Vagina (tissue), 2 donors: ENCODE results near the gene CNN3. TPM values are rescaled to one million over a fixed set of nuclear protein-coding genes. Genes with fewer than 3 reads are reported as not detected.

Source experiments
- DNase-seq, 2 donors: peaks; one replicate each; pipeline ENCODE4 v3.0.0-alpha.2; 2017; ENCODE audit errors: extremely low spot score in 2 of 2
- H3K27ac ChIP-seq: fragments of 200-600 bp; sonication (generic); one replicate; pipeline ENCODE4 v1.5.1; 2019
- H3K27me3 ChIP-seq: fragments of 200-600 bp; sonication (generic); one replicate; pipeline ENCODE4 v1.5.1; 2019
- H3K36me3 ChIP-seq, 2 donors: fragments of 200-600 bp; sonication (generic); one replicate each; pipeline ENCODE4 v1.5.1; 2017 to 2019
- H3K4me1 ChIP-seq: fragments of 200-600 bp; sonication (generic); one replicate; pipeline ENCODE4 v1.5.1; 2019
- H3K4me3 ChIP-seq, 2 donors: fragments of 200-600 bp; sonication (generic); 1 replicate in 1 of 2; 2 replicates in 1 of 2; pipeline ENCODE4 v1.5.1; 2016 to 2019
- H3K9me3 ChIP-seq: fragments of 200-600 bp; sonication (generic); one replicate; pipeline ENCODE4 v1.5.1; 2019
- CTCF ChIP-seq, 3 experiments: fragments of 450-650 bp in 2 of 3; fragments of 200-600 bp in 1 of 3; sonication (generic) in 1 of 3; IDR thresholded peaks; one replicate each; pipeline ENCODE4 v1.5.1; 2017 to 2019; ENCODE audit warnings: antibody characterized with exemption in 3 of 3, mild to moderate bottlenecking in 2 of 3, moderate library complexity in 2 of 3
- POLR2A ChIP-seq, 2 donors: fragments of 450-650 bp; IDR thresholded peaks; one replicate each; pipeline ENCODE4 v1.6.1; 2017; ENCODE audit warnings: antibody characterized with exemption in 2 of 2, mild to moderate bottlenecking in 2 of 2, moderate library complexity in 2 of 2
- POLR2AphosphoS5 ChIP-seq, 2 donors: sonication (generic); formaldehyde crosslinking; IDR thresholded peaks; one replicate each; pipeline ENCODE4 v1.9.0; 2017; ENCODE audit warnings: antibody characterized with exemption in 2 of 2, mild to moderate bottlenecking in 2 of 2, low read depth in 1 of 2; ENCODE audit not compliant: insufficient read depth in 1 of 2
- intact Hi-C: fragments of 100-400 bp; cut with DNase I; formaldehyde crosslinking; loops from one replicate; pipeline ENCODE4 v1.15.1; 2023
- total RNA-seq: library from RNA; depleted of rRNA; stranded (reverse); fragments of >200 nt; gene quantifications from one replicate; pipeline ENCODE4 v1.2.3, GENCODE V29; 2016

The CNN3 gene
- total RNA-seq, 1 donor from 2014 or later, result 250 TPM

- H3K27ac ChIP-seq, result no peak overlapping the region
- H3K4me1 ChIP-seq, result peaks cover 44% of the 10 kb centered on the region
- no peak overlapping the region for H3K4me3 ChIP-seq
- H3K9me3 ChIP-seq, result no peaks in the 10 kb centered on the region
- TF ChIP-seq POLR2AphosphoS5 (IDR thresholded peaks at IDR 0.05; ENCODE audit: insufficient read depth in 1 of 2, low read depth in 1 of 2) (no peak), CTCF (IDR thresholded peaks at IDR 0.05) (no peak), POLR2A (IDR thresholded peaks at IDR 0.05) (no peak)
- no peak for DNase-seq
- H3K27me3 ChIP-seq, result no peaks in the 10 kb centered on the region
- intact Hi-C loops, result no loop called here
- no peaks in the 10 kb centered on the region for H3K36me3 ChIP-seq
Measured at GRCh38 chr1:94871031-94871430, 55.9 kb downstream of the CNN3 start.

- H3K4me3 ChIP-seq, result no peak overlapping the region
- no peak for DNase-seq
- TF ChIP-seq CTCF (IDR thresholded peaks at IDR 0.05), result no peak
- TF ChIP-seq POLR2AphosphoS5 (IDR thresholded peaks at IDR 0.05; ENCODE audit: insufficient read depth in 1 of 2, low read depth in 1 of 2), result no peak
- TF ChIP-seq POLR2A (IDR thresholded peaks at IDR 0.05), result no peak
- H3K9me3 ChIP-seq, result no peaks in the 10 kb centered on the region
- H3K36me3 ChIP-seq, result no peaks in the 10 kb centered on the region
- H3K27ac ChIP-seq, result peak overlapping the region; percentile 97
- no peaks in the 10 kb centered on the region for H3K27me3 ChIP-seq
- intact Hi-C loops, result no loop called here
- peaks cover 54% of the 10 kb centered on the region for H3K4me1 ChIP-seq
Measured at GRCh38 chr1:94866164-94866807, 60.6 kb downstream of the CNN3 start.

- Histone ChIP-seq H3K27me3 (no peaks in the 10 kb centered on the region), H3K4me3 (peak overlapping the region in 1 of 2 donors; percentile 10), H3K4me1 (peaks cover 64% of the 10 kb centered on the region), H3K36me3 (no peaks in the 10 kb centered on the region), H3K27ac (peak overlapping the region; percentile 97), H3K9me3 (no peaks in the 10 kb centered on the region)
- TF ChIP-seq POLR2A (IDR thresholded peaks at IDR 0.05) (no peak), POLR2AphosphoS5 (IDR thresholded peaks at IDR 0.05; ENCODE audit: insufficient read depth in 1 of 2, low read depth in 1 of 2) (no peak), CTCF (IDR thresholded peaks at IDR 0.05) (no peak)
- DNase-seq, result no peak
- intact Hi-C loops, result no loop called here
Measured at GRCh38 chr1:94865360-94865759, 61.5 kb downstream of the CNN3 start.

- DNase-seq, result no peak
- Histone ChIP-seq H3K4me3 (peak overlapping the region; percentile 6 to 10), H3K36me3 (no peaks in the 10 kb centered on the region), H3K27me3 (no peaks in the 10 kb centered on the region), H3K9me3 (no peaks in the 10 kb centered on the region), H3K4me1 (peaks cover 65% of the 10 kb centered on the region), H3K27ac (peak overlapping the region; percentile 97)
- TF ChIP-seq POLR2A (IDR thresholded peaks at IDR 0.05) (no peak), POLR2AphosphoS5 (IDR thresholded peaks at IDR 0.05; ENCODE audit: insufficient read depth in 1 of 2, low read depth in 1 of 2) (no peak), CTCF (IDR thresholded peaks at IDR 0.05) (no peak)
- intact Hi-C loops, result no loop called here
Measured at GRCh38 chr1:94864821-94865220, 62.1 kb downstream of the CNN3 start.

GRCh38 chr1:94863919-94864318, 63.0 kb downstream of the CNN3 start:
- peak overlapping the region in 1 of 2 donors; percentile 10 for H3K4me3 ChIP-seq
- H3K27me3 ChIP-seq, result no peaks in the 10 kb centered on the region
- peak overlapping the region; percentile 97 for H3K27ac ChIP-seq
- no peaks in the 10 kb centered on the region for H3K9me3 ChIP-seq
- no peaks in the 10 kb centered on the region for H3K36me3 ChIP-seq
- H3K4me1 ChIP-seq, result peaks cover 69% of the 10 kb centered on the region
- intact Hi-C loops, result loop anchor here (2.0 kb wide), 1 partner anchor 63 kb away; the partner anchor contains the start of gene CNN3
- TF ChIP-seq POLR2AphosphoS5 (IDR thresholded peaks at IDR 0.05; ENCODE audit: insufficient read depth in 1 of 2, low read depth in 1 of 2) (peak; percentile 8 to 71), CTCF (IDR thresholded peaks at IDR 0.05) (no peak)
- DNase-seq, result peak in 1 of 2 donors; percentile 93
